Ishikawa (cell line): ENCODE data around the gene CNTNAP2.

ENCODE experiments used
- CEBPB ChIP-seq: IDR thresholded peaks from 2 replicates; pipeline ENCODE4 v1.6.1; 2012
- CREB1 ChIP-seq: IDR thresholded peaks from 2 replicates; pipeline ENCODE4 v1.6.1; 2012; ENCODE audit warnings: low read depth

GRCh38 chr7:147308539-147308938, 1191.9 kb downstream of the CNTNAP2 start:
- no peak for TF ChIP-seq CEBPB
- TF ChIP-seq CREB1 = no peak
